B cell (primary cell): ENCODE results near the gene PLEKHH2. TPM values are rescaled to one million over a fixed set of nuclear protein-coding genes. Genes with fewer than 3 reads are reported as not detected.

Source experiments
- ATAC-seq: fragments of 200-7000 bp; cut with Tn5 transposase; one replicate; pipeline ENCODE4 v1.10.0; 2021; ENCODE audit warnings: low read depth, mild to moderate bottlenecking, moderate number of reproducible peaks, moderate library complexity
- CTCF ChIA-PET: fragments of 350-600 bp; sonication (Branson Sonifier 250); formaldehyde crosslinking; loops from one replicate; lab custom pipeline; 2021; ENCODE audit warnings: antibody characterized with exemption, inconsistent platforms; lab: Charles Lee
- POLR2A ChIA-PET: fragments of 350-600 bp; sonication (Branson Sonifier 250); formaldehyde crosslinking; loops from one replicate; lab custom pipeline; 2021; ENCODE audit warnings: antibody characterized with exemption; lab: Charles Lee
- DNase-seq: peaks from one replicate; pipeline ENCODE4 v3.0.0; 2013
- H2AFZ ChIP-seq: 2 replicates; pipeline ENCODE4 v1.6.1; 2012; ENCODE audit warnings: mild to moderate bottlenecking, low read depth, low read length; ENCODE audit not compliant: insufficient read depth, poor library complexity, severe bottlenecking
- H3K27ac ChIP-seq, 2 donors: 1 replicate in 1 of 2; 2 replicates in 1 of 2; pipeline ENCODE4 v1.5.1; 2012 to 2013; ENCODE audit warnings: low read length in 2 of 2, mild to moderate bottlenecking in 2 of 2, moderate library complexity in 1 of 2
- H3K27me3 ChIP-seq, 4 experiments: fragments of 200-600 bp in 1 of 4; sonication (generic) in 1 of 4; replicated peaks in 1 of 4; 1 replicate in 2 of 4; 2 replicates in 2 of 4; pipeline versions ENCODE4 v1.6.1 to v1.7.0; 2013 to 2016; ENCODE audit warnings: low read length in 3 of 4, mild to moderate bottlenecking in 2 of 4, mixed read lengths in 1 of 4, moderate library complexity in 1 of 4; ENCODE audit not compliant: insufficient read depth in 4 of 4, control insufficient read depth in 3 of 4; ENCODE audit errors: control extremely low read depth in 1 of 4
- H3K36me3 ChIP-seq, 2 experiments: replicated peaks in 1 of 2; 1 replicate in 1 of 2; 2 replicates in 1 of 2; pipeline versions ENCODE4 v1.6.1 to v1.7.1; 2013; ENCODE audit warnings: low read length in 1 of 2; ENCODE audit not compliant: insufficient read depth in 2 of 2, control insufficient read depth in 1 of 2; ENCODE audit errors: control extremely low read depth in 1 of 2, extremely low read depth in 1 of 2
- H3K4me1 ChIP-seq, 2 donors: fragments of 200-600 bp in 1 of 2; sonication (generic) in 1 of 2; 1 replicate in 1 of 2; 2 replicates in 1 of 2; pipeline versions ENCODE4 v1.5.1 to v1.6.1; 2013 to 2017; ENCODE audit warnings: low read length in 2 of 2; ENCODE audit not compliant: control insufficient read depth in 2 of 2, insufficient read depth in 2 of 2
- H3K4me2 ChIP-seq: replicated peaks from 2 replicates; pipeline ENCODE3; 2012; ENCODE audit warnings: mild to moderate bottlenecking, low read depth, low read length; ENCODE audit not compliant: poor library complexity, severe bottlenecking
- H3K4me3 ChIP-seq, 5 experiments: fragments of 200-600 bp in 1 of 5; sonication (generic) in 1 of 5; 1 replicate in 3 of 5; 2 replicates in 2 of 5; pipeline versions ENCODE4 v1.5.1 to v1.7.0; 2011 to 2016; ENCODE audit warnings: low read length in 4 of 5, mild to moderate bottlenecking in 4 of 5, low read depth in 2 of 5, control low read depth in 1 of 5, moderate library complexity in 1 of 5; ENCODE audit not compliant: insufficient read depth in 1 of 5; ENCODE audit errors: control extremely low read depth in 1 of 5, extremely low read depth in 1 of 5
- H3K79me2 ChIP-seq: fragments of 200-600 bp; sonication (generic); one replicate; pipeline ENCODE4 v1.6.0; 2016; ENCODE audit warnings: low read length; ENCODE audit not compliant: control insufficient read depth, insufficient read depth
- H3K9ac ChIP-seq: fragments of 200-600 bp; sonication (generic); 2 replicates; pipeline ENCODE4 v1.6.1; 2017; ENCODE audit warnings: mild to moderate bottlenecking, low read length, moderate library complexity
- H3K9me3 ChIP-seq, 3 donors: one replicate each; pipeline versions ENCODE4 v1.6.1 to v1.7.1; 2013; ENCODE audit warnings: low read length in 2 of 3; ENCODE audit not compliant: control insufficient read depth in 2 of 3, insufficient read depth in 1 of 3; ENCODE audit errors: control extremely low read depth in 1 of 3
- H4K20me1 ChIP-seq: 2 replicates; pipeline ENCODE4 v1.6.0; 2012; ENCODE audit warnings: mild to moderate bottlenecking, low read length; ENCODE audit not compliant: insufficient read depth, control insufficient read depth, poor library complexity, severe bottlenecking
- H3K27ac Mint-ChIP-seq: one replicate; pipeline ENCODE4 v1.8.0; 2021; ENCODE audit warnings: mixed read lengths
- H3K27me3 Mint-ChIP-seq: one replicate; pipeline ENCODE4 v1.8.0; 2021; ENCODE audit warnings: mixed read lengths
- H3K4me1 Mint-ChIP-seq: one replicate; pipeline ENCODE4 v1.8.0; 2021; ENCODE audit warnings: mixed read lengths
- H3K4me3 Mint-ChIP-seq: one replicate; pipeline ENCODE4 v1.8.0; 2021; ENCODE audit warnings: mixed read lengths
- H3K9me3 Mint-ChIP-seq: one replicate; pipeline ENCODE4 v1.8.0; 2022; ENCODE audit warnings: mixed read lengths; ENCODE audit not compliant: insufficient read depth
- CTCF ChIP-seq: fragments of 200-600 bp; IDR thresholded peaks from one replicate; pipeline ENCODE4 v1.8.0; 2022; ENCODE audit warnings: antibody characterized with exemption, mild to moderate bottlenecking
- EZH2 ChIP-seq: IDR thresholded peaks from 2 replicates; pipeline ENCODE4 v1.6.1; 2012; ENCODE audit warnings: borderline replicate concordance, low read depth, mild to moderate bottlenecking, moderate library complexity, low read length; ENCODE audit not compliant: insufficient read depth, poor library complexity, severe bottlenecking
- WGBS: methylation state at CpG from one replicate; pipeline ENCODE4 v1.1.5; 2013; ENCODE audit warnings: missing lambda C conversion rate; ENCODE audit not compliant: insufficient coverage; 5-methylcytosine and 5-hydroxymethylcytosine counted together
- intact Hi-C: fragments of 100-400 bp; cut with micrococcal nuclease; formaldehyde crosslinking; loops from one replicate; pipeline ENCODE4 v1.10.0; 2022
- polyA plus RNA-seq: library from polyadenylated mRNA; depleted of rRNA; stranded (reverse); fragments of >200 nt; gene quantifications from 2 replicates; pipeline ENCODE4 v1.2.3, GENCODE V29; 2012
- total RNA-seq, 2 donors: library from RNA; stranded (reverse); fragments of 120-200 nt in 1 of 2; gene quantifications; 1 replicate in 1 of 2; 2 replicates in 1 of 2; pipeline versions ENCODE4 v1.2.3 to v1.2.4, GENCODE V29; 2013 to 2022

PLEKHH2 gene
- total and polyA plus RNA-seq, 2 donors (not counting 1 experiment from before 2014, with no cell fraction given), result 0.17 to 0.19 TPM

- CTCF ChIA-PET, result no interaction called here
- no peak overlapping the region for H3K9ac ChIP-seq
- no peak overlapping the region for H3K27ac Mint-ChIP-seq
Measured at GRCh38 chr2:43787895-43788294, 150.8 kb downstream of the PLEKHH2 start.

GRCh38 chr2:43788646-43789045 is 151.6 kb downstream of the PLEKHH2 start:
- POLR2A ChIA-PET, result no interaction called here
- intact Hi-C loops, result no loop called here
- TF ChIP-seq CTCF (no peak), EZH2 (no peak)
- H2AFZ ChIP-seq, result no peak overlapping the region
- no peaks in the 10 kb centered on the region for H3K9me3 Mint-ChIP-seq
- no peaks in the 10 kb centered on the region for H3K27me3 ChIP-seq
- no peaks in the 10 kb centered on the region for H3K4me1 ChIP-seq
- CTCF ChIA-PET, result no interaction called here
- no peak overlapping the region for H3K27ac Mint-ChIP-seq
- H3K4me3 ChIP-seq, result no peak overlapping the region
- H3K36me3 ChIP-seq, result no peaks in the 10 kb centered on the region
- DNase-seq (no peak), ATAC-seq (no peak)
- no CpG with 5 or more reads among the region's 1 CpG for WGBS
- H3K4me3 Mint-ChIP-seq, result no peak overlapping the region
- no peaks in the 10 kb centered on the region for H3K4me1 Mint-ChIP-seq
- no peaks in the 10 kb centered on the region for H3K27me3 Mint-ChIP-seq
- no peaks in the 10 kb centered on the region for H3K79me2 ChIP-seq
- no peak overlapping the region for H3K9ac ChIP-seq
- H3K9me3 ChIP-seq, result no peaks in the 10 kb centered on the region
- H4K20me1 ChIP-seq, result no peaks in the 10 kb centered on the region
- H3K4me2 ChIP-seq, result no peak overlapping the region
- no peak overlapping the region for H3K27ac ChIP-seq

More at GRCh38 chr2:43787895-43788294, 150.8 kb downstream of the PLEKHH2 start:
- ATAC-seq, result no peak
- H3K79me2 ChIP-seq, result no peaks in the 10 kb centered on the region
- no peak overlapping the region for H3K4me3 ChIP-seq
- no peaks in the 10 kb centered on the region for H3K9me3 ChIP-seq
- H3K27me3 ChIP-seq, result no peaks in the 10 kb centered on the region
- no peak overlapping the region for H2AFZ ChIP-seq
- no peaks in the 10 kb centered on the region for H3K9me3 Mint-ChIP-seq
- no peak overlapping the region for H3K27ac ChIP-seq
- DNase-seq, result no peak
- POLR2A ChIA-PET, result no interaction called here
- intact Hi-C loops, result no loop called here
- no peaks in the 10 kb centered on the region for H3K36me3 ChIP-seq
- no peak overlapping the region for H3K4me3 Mint-ChIP-seq
- TF ChIP-seq CTCF (no peak), EZH2 (no peak)
- no peaks in the 10 kb centered on the region for H3K4me1 Mint-ChIP-seq
- no peaks in the 10 kb centered on the region for H4K20me1 ChIP-seq
- no peaks in the 10 kb centered on the region for H3K4me1 ChIP-seq
- H3K4me2 ChIP-seq, result no peak overlapping the region
- no peaks in the 10 kb centered on the region for H3K27me3 Mint-ChIP-seq
